ENCODE results near the gene CSNK1E. TPM values are rescaled to one million over a fixed set of nuclear protein-coding genes. Genes with fewer than 3 reads are reported as not detected.

Gene CSNK1E
- polyA plus RNA-seq, 1 donor (not counting 4 experiments of a cell fraction or from before 2014, with no cell fraction given) = 168 TPM

GRCh38 chr22:38325587-38325986 is 8.4 kb upstream of the CSNK1E start:
- Histone ChIP-seq H3K9ac (ENCODE audit: control insufficient read depth, extremely low read depth, insufficient read depth, low read length) (no peak overlapping the region), H3K27me3 (ENCODE audit: control insufficient read depth, extremely low read depth, insufficient read depth, low read length) (no peaks in the 10 kb centered on the region), H3K4me3 (ENCODE audit: control insufficient read depth in 2 of 3, extremely low read depth in 1 of 3, insufficient read depth in 2 of 3, low read depth in 1 of 3, low read length in 3 of 3) (no peak overlapping the region), H4K20me1 (ENCODE audit: control insufficient read depth, extremely low read depth, insufficient read depth, low read length) (no peaks in the 10 kb centered on the region), H3K36me3 (ENCODE audit: control insufficient read depth in 2 of 2, extremely low read depth in 1 of 2, insufficient read depth in 2 of 2, low read length in 2 of 2) (no peaks in the 10 kb centered on the region), H2AFZ (ENCODE audit: control insufficient read depth, low read length) (no peak overlapping the region), H3K4me2 (ENCODE audit: control insufficient read depth, extremely low read depth, insufficient read depth, low read depth, low read length) (no peak overlapping the region), H3K9me3 (ENCODE audit: control insufficient read depth, low read depth, low read length) (no peaks in the 10 kb centered on the region), H3K9me1 (ENCODE audit: control insufficient read depth, extremely low read depth, insufficient read depth, low read length) (no peaks in the 10 kb centered on the region), H3K27ac (ENCODE audit: control insufficient read depth, insufficient read depth, low read length) (no peak overlapping the region), H3K79me2 (ENCODE audit: control insufficient read depth, insufficient read depth, low read length) (no peaks in the 10 kb centered on the region), H3K4me1 (ENCODE audit: control insufficient read depth, extremely low read depth, insufficient read depth, low read length) (peaks cover 21% of the 10 kb centered on the region)
- no peak for DNase-seq (ENCODE audit: low read depth, low spot score)
- no peak for FAIRE-seq
- TF ChIP-seq CTCF (optimal IDR thresholded peaks at IDR 0.05 in 1 of 3, IDR thresholded peaks at IDR 0.05 in 1 of 3, conservative IDR thresholded peaks at IDR 0.05 in 1 of 3; ENCODE audit: extremely low read depth in 1 of 3, insufficient read depth in 2 of 3, low read length in 3 of 3) = no peak
- no peak for TF ChIP-seq EZH2 (IDR thresholded peaks at IDR 0.05; ENCODE audit: low read length)
- dilution Hi-C loops (cut with MboI; ENCODE audit: extremely low pct_ligation_motif_present, low sequenced_read_pairs) = no loop called here

- Histone ChIP-seq H4K20me1 (ENCODE audit: control insufficient read depth, extremely low read depth, insufficient read depth, low read length) (peaks cover 3% of the 10 kb centered on the region), H3K9me3 (ENCODE audit: control insufficient read depth, low read depth, low read length) (no peaks in the 10 kb centered on the region), H3K79me2 (ENCODE audit: control insufficient read depth, insufficient read depth, low read length) (peaks cover 12% of the 10 kb centered on the region), H3K4me2 (ENCODE audit: control insufficient read depth, extremely low read depth, insufficient read depth, low read depth, low read length) (no peak overlapping the region), H3K27ac (ENCODE audit: control insufficient read depth, insufficient read depth, low read length) (no peak overlapping the region), H3K36me3 (ENCODE audit: control insufficient read depth in 2 of 2, extremely low read depth in 1 of 2, insufficient read depth in 2 of 2, low read length in 2 of 2) (peaks cover 0 to under 1% of the 10 kb centered on the region in 2 experiments), H3K4me3 (ENCODE audit: control insufficient read depth in 2 of 3, extremely low read depth in 1 of 3, insufficient read depth in 2 of 3, low read depth in 1 of 3, low read length in 3 of 3) (no peak overlapping the region), H3K9me1 (ENCODE audit: control insufficient read depth, extremely low read depth, insufficient read depth, low read length) (no peaks in the 10 kb centered on the region), H3K9ac (ENCODE audit: control insufficient read depth, extremely low read depth, insufficient read depth, low read length) (no peak overlapping the region), H3K4me1 (ENCODE audit: control insufficient read depth, extremely low read depth, insufficient read depth, low read length) (peaks cover 25% of the 10 kb centered on the region), H2AFZ (ENCODE audit: control insufficient read depth, low read length) (peak overlapping the region; percentile 20), H3K27me3 (ENCODE audit: control insufficient read depth, extremely low read depth, insufficient read depth, low read length) (no peaks in the 10 kb centered on the region)
- DNase-seq (ENCODE audit: low read depth, low spot score) (no peak), FAIRE-seq (peak; percentile 32)
- TF ChIP-seq CTCF (optimal IDR thresholded peaks at IDR 0.05 in 1 of 3, IDR thresholded peaks at IDR 0.05 in 1 of 3, conservative IDR thresholded peaks at IDR 0.05 in 1 of 3; ENCODE audit: extremely low read depth in 1 of 3, insufficient read depth in 2 of 3, low read length in 3 of 3) (no peak), EZH2 (IDR thresholded peaks at IDR 0.05; ENCODE audit: low read length) (no peak)
- dilution Hi-C loops (cut with MboI; ENCODE audit: extremely low pct_ligation_motif_present, low sequenced_read_pairs) = no loop called here
Measured at GRCh38 chr22:38320605-38321402, 3.6 kb upstream of the CSNK1E start.
